ENCODE measurements around the gene TP53I13. TPM values are rescaled to one million over a fixed set of nuclear protein-coding genes. Genes with fewer than 3 reads are reported as not detected.

Gene TP53I13, protein sequence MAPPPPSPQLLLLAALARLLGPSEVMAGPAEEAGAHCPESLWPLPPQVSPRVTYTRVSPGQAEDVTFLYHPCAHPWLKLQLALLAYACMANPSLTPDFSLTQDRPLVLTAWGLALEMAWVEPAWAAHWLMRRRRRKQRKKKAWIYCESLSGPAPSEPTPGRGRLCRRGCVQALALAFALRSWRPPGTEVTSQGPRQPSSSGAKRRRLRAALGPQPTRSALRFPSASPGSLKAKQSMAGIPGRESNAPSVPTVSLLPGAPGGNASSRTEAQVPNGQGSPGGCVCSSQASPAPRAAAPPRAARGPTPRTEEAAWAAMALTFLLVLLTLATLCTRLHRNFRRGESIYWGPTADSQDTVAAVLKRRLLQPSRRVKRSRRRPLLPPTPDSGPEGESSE
- 10 to 100 TPM; 46.7 to 50.2 TPM for total RNA-seq

DNA sequence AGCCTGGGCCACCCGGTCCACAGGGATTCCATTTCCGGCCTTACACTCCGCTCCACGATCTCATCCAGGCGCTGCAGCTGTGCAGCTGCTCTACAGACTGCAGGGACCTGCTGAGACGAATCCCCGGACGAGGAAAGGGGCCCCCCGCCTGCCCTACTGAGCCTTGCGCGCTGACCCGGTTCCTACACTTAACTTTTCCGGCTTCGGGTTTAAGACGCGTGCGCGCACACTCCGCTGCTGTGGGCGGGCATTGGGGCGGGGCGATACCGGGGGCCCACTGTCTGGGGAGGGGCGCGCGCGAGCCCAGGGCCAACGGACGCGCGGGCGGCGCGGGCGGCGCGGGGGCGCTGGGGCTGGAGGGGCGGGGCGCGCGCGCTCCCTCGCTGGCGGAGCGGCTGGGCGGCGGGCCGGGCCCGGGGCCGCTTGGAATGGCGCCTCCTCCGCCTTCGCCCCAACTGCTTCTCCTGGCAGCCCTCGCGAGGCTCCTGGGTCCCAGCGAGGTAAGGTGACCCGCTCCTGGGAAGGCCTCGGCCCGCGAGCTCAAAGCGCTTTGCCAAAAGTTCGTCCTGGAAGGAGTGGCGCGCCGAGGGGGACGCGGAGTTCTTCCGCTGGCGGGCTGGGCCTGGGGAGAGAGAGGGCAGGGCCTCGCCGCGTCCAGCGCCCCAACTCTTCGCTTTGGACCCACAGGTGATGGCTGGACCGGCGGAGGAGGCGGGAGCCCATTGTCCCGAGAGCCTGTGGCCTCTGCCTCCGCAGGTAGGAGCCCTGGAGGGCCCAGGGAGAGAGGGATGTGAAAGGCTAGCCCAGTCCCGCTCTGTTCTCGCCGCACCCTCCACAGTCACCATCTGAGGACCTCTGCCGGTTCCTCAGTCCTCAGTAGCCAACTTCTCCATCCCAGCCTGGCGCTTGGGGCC lies at the start of gene TP53I13:
Gene TP53I13 (plus strand): TSS at position 371 of the 914 bp plus-strand sequence. CDS start 58 bp downstream, at position 429.
- ATAC-seq (peak; percentile 62), DNase-seq (peak; percentile 92)
- ChIA-PET CTCF (interaction anchor here (0.9 to 11.2 kb wide), 8 partner anchors 12 to 199 kb away, joined by 3 to 102 read pairs (median 16); partner anchors contain the start of gene ANKRD13B), POLR2A (interaction anchor here (0.8 to 2.6 kb wide), 15 partner anchors 8 to 186 kb away, joined by 3 to 9 read pairs (median 5); no protein-coding TSS in a partner anchor)
- Mint-ChIP-seq H3K36me3 (ENCODE audit: low read depth) (peaks cover 10% of the 10 kb centered on the region), H3K9me3 (no peaks in the 10 kb centered on the region), H3K27me3 (no peaks in the 10 kb centered on the region), H3K4me3 (peak within 1 kb of the TSS; percentile 86), H3K4me1 (ENCODE audit: low read depth) (peaks cover 26% of the 10 kb centered on the region), H3K27ac (peak within 1 kb of the TSS; percentile 91)
- TF ChIP-seq, protein P1, sequence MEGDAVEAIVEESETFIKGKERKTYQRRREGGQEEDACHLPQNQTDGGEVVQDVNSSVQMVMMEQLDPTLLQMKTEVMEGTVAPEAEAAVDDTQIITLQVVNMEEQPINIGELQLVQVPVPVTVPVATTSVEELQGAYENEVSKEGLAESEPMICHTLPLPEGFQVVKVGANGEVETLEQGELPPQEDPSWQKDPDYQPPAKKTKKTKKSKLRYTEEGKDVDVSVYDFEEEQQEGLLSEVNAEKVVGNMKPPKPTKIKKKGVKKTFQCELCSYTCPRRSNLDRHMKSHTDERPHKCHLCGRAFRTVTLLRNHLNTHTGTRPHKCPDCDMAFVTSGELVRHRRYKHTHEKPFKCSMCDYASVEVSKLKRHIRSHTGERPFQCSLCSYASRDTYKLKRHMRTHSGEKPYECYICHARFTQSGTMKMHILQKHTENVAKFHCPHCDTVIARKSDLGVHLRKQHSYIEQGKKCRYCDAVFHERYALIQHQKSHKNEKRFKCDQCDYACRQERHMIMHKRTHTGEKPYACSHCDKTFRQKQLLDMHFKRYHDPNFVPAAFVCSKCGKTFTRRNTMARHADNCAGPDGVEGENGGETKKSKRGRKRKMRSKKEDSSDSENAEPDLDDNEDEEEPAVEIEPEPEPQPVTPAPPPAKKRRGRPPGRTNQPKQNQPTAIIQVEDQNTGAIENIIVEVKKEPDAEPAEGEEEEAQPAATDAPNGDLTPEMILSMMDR (IDR thresholded peaks at IDR 0.05): no peak
- intact Hi-C loops (cut with micrococcal nuclease): no loop called here

DNA sequence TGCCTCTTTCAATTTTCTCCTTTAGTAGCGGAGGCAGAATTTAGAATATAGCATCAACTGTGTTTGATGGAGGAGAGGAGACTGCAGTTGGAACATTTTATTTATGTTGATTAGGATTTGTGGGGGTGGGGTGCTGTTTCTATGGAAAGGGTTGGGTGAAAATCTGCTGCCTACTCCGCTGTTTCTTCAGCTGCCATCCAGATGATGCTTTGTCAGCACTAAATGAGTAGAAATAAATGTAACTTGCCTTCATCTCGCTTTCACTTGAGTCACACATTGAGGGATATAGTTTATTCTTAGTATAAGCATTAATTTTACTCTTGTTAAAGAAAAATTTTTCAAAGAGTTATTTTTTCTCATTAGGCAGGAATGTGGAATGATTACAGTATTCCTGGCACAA lies 43.8 kb upstream of the TP53I13 start:
- Mint-ChIP-seq H3K36me3 (ENCODE audit: low read depth) (peaks cover 6% of the 10 kb centered on the region), H3K9me3 (no peaks in the 10 kb centered on the region), H3K4me3 (no peak overlapping the region), H3K27ac (no peak overlapping the region), H3K27me3 (no peaks in the 10 kb centered on the region), H3K4me1 (ENCODE audit: low read depth) (no peaks in the 10 kb centered on the region)
- TF ChIP-seq, protein P1 (IDR thresholded peaks at IDR 0.05): no peak
- ATAC-seq (no peak), DNase-seq (no peak)
- CTCF ChIA-PET: interaction anchor here (1.1 to 1.4 kb wide), 2 partner anchors 10 to 155 kb away, joined by 4 to 10 read pairs; no protein-coding TSS in a partner anchor
- intact Hi-C loops (cut with micrococcal nuclease): no loop called here
- POLR2A ChIA-PET: interaction anchor here (1.0 kb wide), 1 partner anchor 10 kb away, joined by 5 read pairs; no protein-coding TSS in a partner anchor

DNA sequence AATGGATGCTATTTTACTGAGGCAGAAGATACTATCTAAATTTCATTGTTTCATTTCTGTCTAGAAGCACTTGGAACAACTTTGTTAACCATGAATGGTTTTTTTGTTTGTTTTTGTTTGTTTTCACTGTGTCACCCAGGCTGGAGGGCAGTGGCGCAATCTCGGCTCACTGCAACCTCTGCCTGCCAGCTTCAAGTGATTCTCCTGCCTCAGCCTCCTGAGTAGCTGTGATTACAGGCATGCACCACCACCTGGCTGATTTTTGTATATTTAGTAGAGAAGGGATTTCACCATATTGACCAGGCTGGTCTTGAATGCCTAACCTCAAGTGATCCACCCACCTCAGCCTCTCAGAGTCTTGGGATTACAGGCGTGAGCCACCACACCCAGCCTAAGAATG lies 42.2 kb upstream of the TP53I13 start:
- ChIA-PET POLR2A (no interaction called here), CTCF (interaction anchor here (1.3 to 1.6 kb wide), 2 partner anchors 10 to 157 kb away, joined by 6 to 10 read pairs; no protein-coding TSS in a partner anchor)
- TF ChIP-seq, protein P1 (IDR thresholded peaks at IDR 0.05): no peak
- Mint-ChIP-seq H3K27me3 (no peaks in the 10 kb centered on the region), H3K27ac (no peak overlapping the region), H3K9me3 (no peaks in the 10 kb centered on the region), H3K4me3 (no peak overlapping the region), H3K4me1 (ENCODE audit: low read depth) (no peaks in the 10 kb centered on the region), H3K36me3 (ENCODE audit: low read depth) (peaks cover 12% of the 10 kb centered on the region)
- intact Hi-C loops (cut with micrococcal nuclease): no loop called here
- ATAC-seq: no peak
- peak; percentile 2 for DNase-seq

DNA sequence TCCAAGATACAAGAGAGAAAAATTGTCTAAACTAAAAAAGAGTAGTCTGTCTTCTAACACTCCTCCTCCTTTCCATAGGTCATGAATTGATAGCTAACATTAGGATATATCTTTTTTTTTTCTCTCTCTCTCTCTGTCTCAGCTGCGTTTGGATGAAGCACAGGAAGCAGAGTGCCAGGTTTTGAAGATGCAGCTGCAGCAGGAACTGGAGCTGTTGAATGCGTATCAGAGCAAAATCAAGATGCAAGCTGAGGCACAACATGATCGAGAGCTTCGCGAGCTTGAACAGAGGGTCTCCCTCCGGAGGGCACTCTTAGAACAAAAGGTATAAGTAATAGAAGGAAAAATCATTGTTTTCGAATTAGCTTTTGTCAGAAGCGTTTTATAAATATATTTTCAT lies 34.5 kb upstream of the TP53I13 start:
- Mint-ChIP-seq H3K36me3 (ENCODE audit: low read depth) (peaks cover 26% of the 10 kb centered on the region), H3K27ac (peak overlapping the region; percentile 14), H3K4me1 (ENCODE audit: low read depth) (no peaks in the 10 kb centered on the region), H3K27me3 (no peaks in the 10 kb centered on the region), H3K9me3 (no peaks in the 10 kb centered on the region), H3K4me3 (no peak overlapping the region)
- POLR2A ChIA-PET: interaction anchor here (2.2 kb wide), 1 partner anchor 10 kb away, joined by 5 read pairs; no protein-coding TSS in a partner anchor
- ATAC-seq (no peak), DNase-seq (no peak)
- intact Hi-C loops (cut with micrococcal nuclease): no loop called here
- TF ChIP-seq, protein P1 (IDR thresholded peaks at IDR 0.05): no peak
- CTCF ChIA-PET: interaction anchor here (0.6 to 4.7 kb wide), 12 partner anchors 10 to 169 kb away, joined by 3 to 67 read pairs (median 3); partner anchors contain the start of gene ABHD15

All from activated CD8-positive, alpha-beta T cell treated with anti-CD3 and anti-CD28 coated beads for 36 hours (primary cell).